NT2/D1 (cell line): ENCODE data around the gene TTLL5.

ENCODE experiments used
- SUZ12 ChIP-seq: IDR thresholded peaks from 2 replicates; pipeline ENCODE4 v1.6.1; 2011; ENCODE audit not compliant: insufficient read length, insufficient read depth; ENCODE audit errors: extremely low read depth
- YY1 ChIP-seq: IDR thresholded peaks from 2 replicates; pipeline ENCODE4 v1.6.1; 2011; ENCODE audit not compliant: insufficient read length, insufficient read depth
- ZNF274 ChIP-seq: IDR thresholded peaks from 2 replicates; pipeline ENCODE4 v1.6.1; 2011; ENCODE audit warnings: mild to moderate bottlenecking, low read depth, low read length

- no peak for TF ChIP-seq ZNF274
- no peak for TF ChIP-seq YY1
- no peak for TF ChIP-seq SUZ12
Observed at GRCh38 chr14:75647640-75648039, 13.4 kb upstream of the TTLL5 start.
